Stimulated activated effector memory CD8-positive, alpha-beta T cell treated with anti-CD3 and anti-CD28 coated beads, Interleukin-12 subunit alpha, Interleukin-12 subunit beta, amount 100 ng/mL, for 72 hours (primary cell): Measurements from ENCODE around the gene PSMD2.

Experiments used
- ATAC-seq: fragments of 150-1000 bp; cut with Tn5 transposase; 2 replicates; pipeline ENCODE4 v1.10.0; 2021
- DNase-seq, 2 donors: peaks; one replicate each; pipeline ENCODE4 v3.0.0; 2021 to 2022; ENCODE audit warnings: low spot score in 2 of 2
- H3K27ac Mint-ChIP-seq: one replicate; pipeline ENCODE4 v1.8.0; 2022; ENCODE audit warnings: mild to moderate bottlenecking, mixed read lengths
- H3K36me3 Mint-ChIP-seq: one replicate; pipeline ENCODE4 v1.8.0; 2022; ENCODE audit warnings: mild to moderate bottlenecking, mixed read lengths
- H3K4me1 Mint-ChIP-seq: one replicate; pipeline ENCODE4 v1.8.0; 2022; ENCODE audit warnings: mixed read lengths
- H3K4me3 Mint-ChIP-seq: one replicate; pipeline ENCODE4 v1.8.0; 2022; ENCODE audit warnings: mild to moderate bottlenecking, mixed read lengths
- H3K9me3 Mint-ChIP-seq: one replicate; pipeline ENCODE4 v1.8.0; 2022; ENCODE audit warnings: mixed read lengths

Gene PSMD2

DNA sequence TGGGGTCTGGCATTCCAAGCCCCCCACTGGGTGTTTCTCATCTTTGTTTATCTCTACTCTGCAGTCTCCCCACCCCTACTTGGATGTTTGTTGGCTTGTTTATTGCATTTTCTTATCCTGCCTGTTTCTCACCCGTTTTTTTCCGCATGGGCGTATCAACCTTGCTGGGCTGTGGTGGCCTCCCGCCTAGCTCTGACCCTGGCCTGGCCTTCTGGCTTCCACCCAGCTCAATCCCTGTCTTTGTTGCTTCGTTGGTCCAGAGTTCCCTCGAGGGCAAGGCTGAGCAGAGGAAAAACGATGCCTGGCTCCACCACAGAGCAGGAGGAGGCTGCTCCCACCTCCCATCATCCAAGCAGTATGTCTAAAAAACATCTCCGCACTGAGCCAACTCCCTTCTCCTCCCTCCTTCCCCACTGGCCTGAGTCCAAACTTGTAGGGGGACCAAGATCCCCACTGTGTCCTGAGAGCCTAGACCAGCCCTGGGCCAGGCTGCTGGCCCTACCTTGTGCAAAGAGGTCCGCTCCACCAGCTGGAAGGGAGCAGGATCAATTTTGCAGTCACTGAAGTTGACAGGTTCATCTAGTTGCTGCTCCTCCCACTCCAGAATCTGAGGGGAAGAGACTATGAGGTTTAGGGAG lies 52.6 kb downstream of the PSMD2 start:
- peak overlapping the region; percentile 78 for H3K27ac Mint-ChIP-seq
- H3K4me3 Mint-ChIP-seq: no peak overlapping the region
- H3K4me1 Mint-ChIP-seq: peaks cover 7% of the 10 kb centered on the region
- no peak for DNase-seq
- no peaks in the 10 kb centered on the region for H3K9me3 Mint-ChIP-seq
- no peak for ATAC-seq
- no peaks in the 10 kb centered on the region for H3K36me3 Mint-ChIP-seq

DNA sequence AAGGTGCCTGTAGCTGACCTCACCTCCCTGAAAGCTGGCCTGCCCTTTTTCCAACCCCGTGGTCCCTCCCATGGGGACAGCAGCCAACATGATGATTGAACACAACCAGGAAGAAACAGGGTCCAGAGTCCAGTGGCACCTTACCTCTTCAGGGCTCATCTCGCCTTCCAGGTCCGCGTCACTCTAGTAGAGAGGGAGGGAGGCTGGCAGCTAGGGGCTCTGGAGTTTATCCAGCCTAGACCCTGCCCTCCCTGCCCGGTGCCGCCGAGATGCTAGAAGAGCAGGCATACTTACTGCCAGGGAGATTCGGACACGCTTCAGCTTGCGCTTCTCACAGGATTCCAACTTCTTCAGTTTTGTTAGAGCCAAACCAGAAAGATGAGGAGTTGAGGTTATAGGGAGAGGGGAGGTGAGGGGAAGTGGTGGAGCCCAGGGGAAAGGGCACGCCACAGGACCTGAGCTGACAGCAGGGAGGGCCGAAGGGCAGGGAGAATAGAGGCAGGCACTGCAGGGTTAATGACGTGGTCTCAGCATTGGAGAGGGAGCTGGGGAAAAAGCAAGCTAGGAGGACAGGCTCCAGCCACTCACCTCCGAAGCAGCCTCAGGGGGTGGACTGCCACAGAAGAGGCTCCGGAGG lies 53.2 kb downstream of the PSMD2 start:
- Mint-ChIP-seq H3K36me3 (no peaks in the 10 kb centered on the region), H3K4me1 (peaks cover 7% of the 10 kb centered on the region), H3K4me3 (no peak overlapping the region), H3K9me3 (no peaks in the 10 kb centered on the region), H3K27ac (peak overlapping the region; percentile 78)
- no peak for ATAC-seq
- no peak for DNase-seq

DNA sequence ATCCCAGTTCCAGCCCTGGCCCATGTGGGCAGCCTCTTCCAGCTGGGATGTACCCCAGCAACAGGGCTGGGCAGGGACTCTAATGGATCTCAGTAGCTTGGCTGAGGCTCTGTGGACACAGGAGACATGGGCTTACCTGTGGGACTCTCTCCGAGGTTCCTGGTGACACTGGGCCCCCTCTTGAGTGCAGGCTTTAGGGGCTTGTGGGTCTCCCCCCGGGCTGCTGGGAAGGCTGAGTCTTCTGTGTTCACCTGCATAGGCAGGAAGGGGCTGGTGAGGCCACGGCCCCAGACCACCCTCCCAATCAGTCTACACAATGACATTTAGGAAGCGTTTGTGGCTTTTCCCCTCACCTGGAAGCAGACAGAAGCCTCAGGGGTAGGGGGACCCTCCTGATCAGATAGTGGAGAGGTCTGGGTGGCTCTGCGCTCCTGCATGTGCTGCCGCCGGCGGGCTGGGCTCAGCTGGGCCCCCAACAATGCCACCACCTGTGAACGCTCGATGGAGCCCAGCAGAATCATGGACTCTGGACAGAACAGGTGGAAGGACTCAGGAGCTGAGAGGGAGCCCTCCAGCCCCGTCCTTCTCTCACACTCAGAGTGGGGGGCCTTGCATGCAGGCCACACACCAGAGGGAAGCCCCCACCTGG lies 54.0 kb downstream of the PSMD2 start:
- H3K36me3 Mint-ChIP-seq: no peaks in the 10 kb centered on the region
- no peak overlapping the region for H3K4me3 Mint-ChIP-seq
- peak overlapping the region; percentile 78 for H3K27ac Mint-ChIP-seq
- no peaks in the 10 kb centered on the region for H3K9me3 Mint-ChIP-seq
- H3K4me1 Mint-ChIP-seq: peaks cover 7% of the 10 kb centered on the region
- DNase-seq: no peak
- ATAC-seq: no peak

DNA sequence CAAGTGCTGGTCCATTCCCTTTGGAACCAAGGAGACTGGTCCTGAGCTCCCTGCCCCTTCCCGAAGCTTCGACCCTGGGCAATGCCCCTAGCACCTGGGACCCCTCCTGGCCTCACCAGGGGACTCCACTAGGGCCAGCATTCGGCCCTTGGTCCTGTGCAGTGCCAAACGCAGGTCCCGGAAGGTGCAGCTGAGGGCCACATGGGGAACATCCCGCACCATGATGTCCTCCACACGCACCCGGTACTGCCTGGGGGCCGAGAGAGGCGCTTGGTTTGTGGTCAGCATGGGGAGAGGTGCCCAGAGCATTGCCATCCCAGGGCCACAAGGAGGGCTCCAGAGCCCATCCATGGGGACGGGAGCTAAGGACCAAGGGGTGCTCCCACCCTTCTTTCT lies 54.5 kb downstream of the PSMD2 start:
- peak overlapping the region; percentile 74 for H3K27ac Mint-ChIP-seq
- no peaks in the 10 kb centered on the region for H3K9me3 Mint-ChIP-seq
- DNase-seq (no peak), ATAC-seq (no peak)
- peak overlapping the region; percentile 51 for H3K4me3 Mint-ChIP-seq
- H3K4me1 Mint-ChIP-seq: peaks cover 7% of the 10 kb centered on the region
- no peaks in the 10 kb centered on the region for H3K36me3 Mint-ChIP-seq

- H3K27ac Mint-ChIP-seq: peak overlapping the region; percentile 74
- peaks cover 7% of the 10 kb centered on the region for H3K4me1 Mint-ChIP-seq
- DNase-seq: peak; percentile 56 to 83
- ATAC-seq: peak; percentile 94
- H3K4me3 Mint-ChIP-seq: peak overlapping the region; percentile 51
- H3K9me3 Mint-ChIP-seq: no peaks in the 10 kb centered on the region
- no peaks in the 10 kb centered on the region for H3K36me3 Mint-ChIP-seq
Observed at GRCh38 chr3:184354121-184354728, 55.2 kb downstream of the PSMD2 start.

DNA sequence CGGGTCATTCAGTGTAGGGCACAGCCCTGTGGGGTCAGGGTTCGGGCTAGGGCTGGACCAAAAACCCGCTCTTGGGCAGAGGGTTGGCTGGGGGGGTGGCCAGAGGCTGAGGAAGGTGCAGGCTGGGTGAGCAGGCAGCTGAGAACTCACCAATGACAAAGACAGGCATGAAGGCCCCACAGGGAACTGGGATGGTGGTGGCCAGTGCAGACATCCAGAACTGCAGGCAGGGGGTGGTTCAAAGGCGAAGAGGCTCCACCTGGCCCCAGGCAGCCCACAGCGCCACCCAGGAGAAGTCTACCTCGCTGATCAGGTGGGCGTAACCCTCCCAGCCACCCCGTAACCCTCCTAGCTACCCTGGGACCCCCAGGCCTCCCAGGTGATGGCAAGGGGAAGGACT lies 55.7 kb downstream of the PSMD2 start:
- Mint-ChIP-seq H3K36me3 (no peaks in the 10 kb centered on the region), H3K27ac (no peak overlapping the region), H3K9me3 (no peaks in the 10 kb centered on the region), H3K4me3 (peak overlapping the region; percentile 51), H3K4me1 (peaks cover 9% of the 10 kb centered on the region)
- ATAC-seq (no peak), DNase-seq (no peak)

GRCh38 chr3:184355261-184356040 lies 56.4 kb downstream of the PSMD2 start:
- ATAC-seq: no peak
- H3K9me3 Mint-ChIP-seq: no peaks in the 10 kb centered on the region
- H3K36me3 Mint-ChIP-seq: no peaks in the 10 kb centered on the region
- peak overlapping the region; percentile 23 for H3K27ac Mint-ChIP-seq
- no peak overlapping the region for H3K4me3 Mint-ChIP-seq
- DNase-seq: no peak
- H3K4me1 Mint-ChIP-seq: peaks cover 16% of the 10 kb centered on the region

GRCh38 chr3:184357248-184358123 lies 58.4 kb downstream of the PSMD2 start:
- peaks cover 7% of the 10 kb centered on the region for H3K36me3 Mint-ChIP-seq
- H3K4me3 Mint-ChIP-seq: no peak overlapping the region
- no peak overlapping the region for H3K27ac Mint-ChIP-seq
- DNase-seq: no peak
- no peak for ATAC-seq
- no peaks in the 10 kb centered on the region for H3K9me3 Mint-ChIP-seq
- H3K4me1 Mint-ChIP-seq: peaks cover 22% of the 10 kb centered on the region

- ATAC-seq: no peak
- H3K9me3 Mint-ChIP-seq: no peaks in the 10 kb centered on the region
Observed at GRCh38 chr3:184358124-184358767, 59.2 kb downstream of the PSMD2 start.

More at GRCh38 chr3:184358124-184358767, 59.2 kb downstream of the PSMD2 start:
- Mint-ChIP-seq H3K4me1 (peaks cover 22% of the 10 kb centered on the region), H3K36me3 (peaks cover 11% of the 10 kb centered on the region), H3K27ac (no peak overlapping the region), H3K4me3 (no peak overlapping the region)
- no peak for DNase-seq
